H9 (cell line): ENCODE data around the gene FAF1. TPM values are rescaled to one million over a fixed set of nuclear protein-coding genes. Genes with fewer than 3 reads are reported as not detected.

ENCODE experiments used
- DNase-seq: peaks from one replicate; pipeline ENCODE4 v3.0.0-alpha.2; 2017
- H2AFZ ChIP-seq: one replicate; pipeline ENCODE4 v1.6.1; 2013; ENCODE audit warnings: mild to moderate bottlenecking, low read length, control low read depth, moderate library complexity
- H2AK5ac ChIP-seq: 2 replicates; pipeline ENCODE4 v1.6.1; 2013; ENCODE audit warnings: low read length, control low read depth, mixed read lengths; ENCODE audit not compliant: insufficient read length
- H2BK120ac ChIP-seq: one replicate; pipeline ENCODE4 v1.6.1; 2013; ENCODE audit warnings: low read depth, mild to moderate bottlenecking, low read length, control low read depth, inconsistent platforms; ENCODE audit not compliant: poor library complexity, severe bottlenecking
- H2BK12ac ChIP-seq: 2 replicates; pipeline ENCODE4 v1.6.1; 2013; ENCODE audit warnings: low read length, control low read depth, mixed read lengths, low read depth; ENCODE audit not compliant: insufficient read length
- H2BK15ac ChIP-seq: 2 replicates; pipeline ENCODE4 v1.6.1; 2013; ENCODE audit warnings: low read depth, low read length, control low read depth
- H2BK20ac ChIP-seq: one replicate; pipeline ENCODE4 v1.6.1; 2013; ENCODE audit warnings: low read depth, mild to moderate bottlenecking, low read length, control low read depth, inconsistent platforms; ENCODE audit not compliant: poor library complexity, severe bottlenecking
- H2BK5ac ChIP-seq: 2 replicates; pipeline ENCODE4 v1.6.1; 2013; ENCODE audit warnings: low read length, control low read depth, mixed read lengths; ENCODE audit not compliant: insufficient read length
- H3K14ac ChIP-seq: 2 replicates; pipeline ENCODE4 v1.6.1; 2013; ENCODE audit warnings: low read length, control low read depth; ENCODE audit not compliant: insufficient read depth
- H3K18ac ChIP-seq: 2 replicates; pipeline ENCODE4 v1.6.1; 2013; ENCODE audit warnings: low read depth, mild to moderate bottlenecking, mixed read lengths, low read length, control low read depth; ENCODE audit not compliant: insufficient read length
- H3K23ac ChIP-seq: 2 replicates; pipeline ENCODE4 v1.6.1; 2013; ENCODE audit warnings: low read length, control low read depth, mixed read lengths, low read depth; ENCODE audit not compliant: insufficient read length
- H3K23me2 ChIP-seq: 2 replicates; pipeline ENCODE4 v1.6.1; 2013; ENCODE audit warnings: low read depth, mild to moderate bottlenecking, mixed read lengths, low read length, control low read depth; ENCODE audit not compliant: insufficient read length, poor library complexity, severe bottlenecking
- H3K27ac ChIP-seq: 2 replicates; pipeline ENCODE4 v1.5.1; 2013; ENCODE audit warnings: low read length, control low read depth, mixed read lengths, low read depth; ENCODE audit not compliant: insufficient read length
- H3K27me3 ChIP-seq: 2 replicates; pipeline ENCODE4 v1.6.1; 2013; ENCODE audit warnings: low read length, control low read depth, inconsistent platforms; ENCODE audit not compliant: insufficient read depth
- H3K4ac ChIP-seq: 2 replicates; pipeline ENCODE4 v1.6.1; 2013; ENCODE audit warnings: low read depth, mild to moderate bottlenecking, control low read depth, inconsistent platforms, low read length, moderate library complexity
- H3K4me1 ChIP-seq: 2 replicates; pipeline ENCODE4 v1.6.1; 2013; ENCODE audit warnings: low read length, control low read depth, inconsistent platforms; ENCODE audit not compliant: insufficient read depth
- H3K4me2 ChIP-seq: 2 replicates; pipeline ENCODE4 v1.6.1; 2013; ENCODE audit warnings: low read length, control low read depth, mixed read lengths; ENCODE audit not compliant: insufficient read length, insufficient read depth
- H3K56ac ChIP-seq: 2 replicates; pipeline ENCODE4 v1.6.1; 2013; ENCODE audit warnings: low read depth, mild to moderate bottlenecking, mixed read lengths, low read length, control low read depth; ENCODE audit not compliant: insufficient read length
- H3K79me1 ChIP-seq: 2 replicates; pipeline ENCODE4 v1.6.1; 2013; ENCODE audit warnings: low read depth, mild to moderate bottlenecking, moderate library complexity, low read length, control low read depth, inconsistent platforms; ENCODE audit not compliant: insufficient read depth, poor library complexity, severe bottlenecking
- H3K79me2 ChIP-seq: 2 replicates; pipeline ENCODE4 v1.6.1; 2013; ENCODE audit warnings: low read length, control low read depth, inconsistent platforms; ENCODE audit not compliant: insufficient read depth
- H3K9ac ChIP-seq: 2 replicates; pipeline ENCODE4 v1.6.1; 2013; ENCODE audit warnings: low read length, control low read depth, mixed read lengths; ENCODE audit not compliant: insufficient read length; ENCODE audit errors: extremely low read depth
- H3K9me3 ChIP-seq: one replicate; pipeline ENCODE4 v1.6.1; 2013; ENCODE audit warnings: low read depth, low read length, inconsistent platforms; ENCODE audit not compliant: control insufficient read depth
- H3T11ph ChIP-seq: one replicate; pipeline ENCODE4 v1.6.1; 2013; ENCODE audit warnings: mild to moderate bottlenecking, low read length, control low read depth, inconsistent platforms
- H4K20me1 ChIP-seq: one replicate; pipeline ENCODE4 v1.6.1; 2013; ENCODE audit not compliant: control insufficient read depth, insufficient read length, insufficient read depth
- H4K5ac ChIP-seq: 2 replicates; pipeline ENCODE4 v1.6.1; 2013; ENCODE audit warnings: low read depth, mild to moderate bottlenecking, mixed read lengths, low read length, control low read depth; ENCODE audit not compliant: insufficient read length
- H4K8ac ChIP-seq: replicated peaks from 2 replicates; pipeline ENCODE4 v1.6.1; 2013; ENCODE audit warnings: low read length, control low read depth, mixed read lengths, low read depth; ENCODE audit not compliant: insufficient read length
- H4K91ac ChIP-seq: 2 replicates; pipeline ENCODE4 v1.6.1; 2013; ENCODE audit warnings: low read depth, mild to moderate bottlenecking, moderate library complexity, mixed read lengths, low read length, control low read depth; ENCODE audit not compliant: insufficient read length
- H3K27ac Mint-ChIP-seq, 3 experiments: 2 replicates in 2 of 3; 3 replicates in 1 of 3; pipeline ENCODE4 v1.8.0; 2020 to 2021; ENCODE audit warnings: mixed read lengths in 3 of 3, mild to moderate bottlenecking in 1 of 3, moderate library complexity in 1 of 3
- H3K27me3 Mint-ChIP-seq: 2 replicates; pipeline ENCODE4 v1.8.0; 2021; ENCODE audit warnings: low read depth, mild to moderate bottlenecking, moderate library complexity, mixed read lengths
- H3K36me3 Mint-ChIP-seq, 3 experiments: 2 replicates in 2 of 3; 3 replicates in 1 of 3; pipeline ENCODE4 v1.8.0; 2020 to 2021; ENCODE audit warnings: low read depth in 3 of 3, mixed read lengths in 3 of 3; ENCODE audit not compliant: insufficient read depth in 1 of 3
- H3K4me1 Mint-ChIP-seq, 2 experiments: 2 replicates each; pipeline ENCODE4 v1.8.0; 2020; ENCODE audit warnings: mixed read lengths in 2 of 2
- H3K4me3 Mint-ChIP-seq, 2 experiments: 2 replicates in 1 of 2; 3 replicates in 1 of 2; pipeline ENCODE4 v1.8.0; 2020 to 2021; ENCODE audit warnings: mild to moderate bottlenecking in 2 of 2, mixed read lengths in 2 of 2, moderate library complexity in 1 of 2
- H3K9me3 Mint-ChIP-seq, 2 experiments: 2 replicates in 1 of 2; 3 replicates in 1 of 2; pipeline ENCODE4 v1.8.0; 2020; ENCODE audit warnings: mild to moderate bottlenecking in 2 of 2, mixed read lengths in 2 of 2, moderate library complexity in 1 of 2
- WGBS: extraction: QIAGEN DNeasy Blood & Tissue Kit; methylation state at CpG from one replicate; pipeline ENCODE4 v1.1.7; 2013; ENCODE audit warnings: missing lambda C conversion rate, low lambda C conversion rate, mixed read lengths; ENCODE audit not compliant: insufficient read length; ENCODE audit errors: extremely low coverage; 5-methylcytosine and 5-hydroxymethylcytosine counted together
- total RNA-seq: library from RNA; stranded (reverse); gene quantifications from 2 replicates; pipeline ENCODE4 v1.2.1, GENCODE V29; 2021
- TF ChIP-seq, protein P1 (sequence below): fragments of 200-600 bp; sonication (generic); conservative IDR thresholded peaks from 3 replicates; pipeline ENCODE4 v1.8.0; 2021; ENCODE audit warnings: antibody characterized with exemption, mild to moderate bottlenecking

Gene FAF1
- total RNA-seq, 1 experiment from 2014 or later: 60.8 TPM

DNA sequence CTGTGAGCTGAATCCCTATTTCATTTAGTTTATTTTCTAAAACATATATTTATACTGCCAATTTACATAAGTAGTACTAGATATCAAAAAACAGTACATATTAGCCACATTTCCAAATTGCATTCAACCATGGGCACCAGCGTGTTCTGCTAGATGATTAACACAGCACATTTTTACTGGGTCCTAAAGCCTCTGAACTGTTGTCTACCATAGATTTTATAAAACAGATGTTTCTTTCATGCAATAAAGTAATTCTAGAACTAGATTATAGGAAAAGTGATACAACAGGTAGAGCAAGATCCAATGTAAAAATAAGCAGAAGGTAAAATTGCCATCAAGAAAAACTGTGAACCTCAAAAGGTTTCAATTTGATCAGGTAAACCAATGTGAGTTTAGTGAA lies 108.6 kb downstream of the FAF1 start:
- TF ChIP-seq, protein P1, sequence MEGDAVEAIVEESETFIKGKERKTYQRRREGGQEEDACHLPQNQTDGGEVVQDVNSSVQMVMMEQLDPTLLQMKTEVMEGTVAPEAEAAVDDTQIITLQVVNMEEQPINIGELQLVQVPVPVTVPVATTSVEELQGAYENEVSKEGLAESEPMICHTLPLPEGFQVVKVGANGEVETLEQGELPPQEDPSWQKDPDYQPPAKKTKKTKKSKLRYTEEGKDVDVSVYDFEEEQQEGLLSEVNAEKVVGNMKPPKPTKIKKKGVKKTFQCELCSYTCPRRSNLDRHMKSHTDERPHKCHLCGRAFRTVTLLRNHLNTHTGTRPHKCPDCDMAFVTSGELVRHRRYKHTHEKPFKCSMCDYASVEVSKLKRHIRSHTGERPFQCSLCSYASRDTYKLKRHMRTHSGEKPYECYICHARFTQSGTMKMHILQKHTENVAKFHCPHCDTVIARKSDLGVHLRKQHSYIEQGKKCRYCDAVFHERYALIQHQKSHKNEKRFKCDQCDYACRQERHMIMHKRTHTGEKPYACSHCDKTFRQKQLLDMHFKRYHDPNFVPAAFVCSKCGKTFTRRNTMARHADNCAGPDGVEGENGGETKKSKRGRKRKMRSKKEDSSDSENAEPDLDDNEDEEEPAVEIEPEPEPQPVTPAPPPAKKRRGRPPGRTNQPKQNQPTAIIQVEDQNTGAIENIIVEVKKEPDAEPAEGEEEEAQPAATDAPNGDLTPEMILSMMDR: no peak
- H3K36me3 Mint-ChIP-seq: peaks cover 2 to 18% (median 4%) of the 10 kb centered on the region in 3 experiments; a peak in 4 of 7 replicates
- no CpG with 5 or more reads among the region's 1 CpG for WGBS
- H2BK5ac ChIP-seq: no peak overlapping the region
- H3K27ac Mint-ChIP-seq: no peak overlapping the region
- no peak overlapping the region for H4K8ac ChIP-seq
- H3K4me3 Mint-ChIP-seq: no peak overlapping the region
- H3K79me2 ChIP-seq: no peaks in the 10 kb centered on the region; the same call in 1 of the 2 replicates
- no peaks in the 10 kb centered on the region for H3K79me1 ChIP-seq
- no peak overlapping the region for H4K5ac ChIP-seq
- no peak overlapping the region for H3K4me2 ChIP-seq
- H3K27me3 Mint-ChIP-seq: no peaks in the 10 kb centered on the region
- H3K23me2 ChIP-seq: no peaks in the 10 kb centered on the region
- no peak overlapping the region for H3K4ac ChIP-seq
- no peak overlapping the region for H2AK5ac ChIP-seq
- H2BK20ac ChIP-seq: no peak overlapping the region
- no peak overlapping the region for H2BK120ac ChIP-seq
- H3K27ac ChIP-seq: no peak overlapping the region
- no peaks in the 10 kb centered on the region for H4K20me1 ChIP-seq
- H3K4me1 Mint-ChIP-seq: no peaks in the 10 kb centered on the region
- no peak for DNase-seq
- no peaks in the 10 kb centered on the region; the same call in 1 of the 2 replicates for H3K27me3 ChIP-seq
- no peak overlapping the region for H3K18ac ChIP-seq
- H3K14ac ChIP-seq: no peak overlapping the region
- no peak overlapping the region for H3K9ac ChIP-seq
- H3K9me3 ChIP-seq: no peaks in the 10 kb centered on the region
- peaks cover 6 to 10% of the 10 kb centered on the region in 2 experiments; a peak in 3 of 5 replicates for H3K9me3 Mint-ChIP-seq
- no peak overlapping the region for H3K23ac ChIP-seq
- no peak overlapping the region for H3K56ac ChIP-seq
- H2BK12ac ChIP-seq: no peak overlapping the region
- H2AFZ ChIP-seq: no peak overlapping the region
- no peaks in the 10 kb centered on the region for H3K4me1 ChIP-seq
- H4K91ac ChIP-seq: no peak overlapping the region
- H2BK15ac ChIP-seq: no peak overlapping the region
- no peak overlapping the region for H3T11ph ChIP-seq
